Measurements from ENCODE around the gene IL12RB1.
A peak's percentile ranks its signal among the peaks of the same experiment; 100 is the strongest.

The IL12RB1 gene

DNA sequence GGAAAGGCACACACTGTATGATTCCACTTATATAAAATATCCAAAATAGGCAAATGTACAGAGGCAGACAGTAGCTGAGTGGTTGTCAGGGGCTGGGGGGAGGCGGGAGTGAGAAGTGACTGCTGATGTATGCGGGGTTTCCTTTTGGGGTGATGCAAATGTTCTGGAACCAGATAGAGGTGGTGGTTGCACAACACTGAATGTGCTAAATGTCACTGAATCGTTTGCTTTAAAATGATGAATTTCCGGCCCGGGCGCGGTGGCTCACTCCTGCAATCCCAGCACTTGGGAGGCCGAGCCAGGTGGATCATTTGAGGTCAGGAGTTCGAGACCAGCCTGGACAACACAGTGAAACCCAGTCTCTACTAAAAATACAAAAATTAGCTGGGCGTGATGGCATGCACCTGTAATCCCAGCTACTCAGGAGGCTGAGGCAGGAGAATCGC, 2.4 kb upstream of the IL12RB1 start:
- DNase-seq (ENCODE audit: low spot score): peak; percentile 74

DNA sequence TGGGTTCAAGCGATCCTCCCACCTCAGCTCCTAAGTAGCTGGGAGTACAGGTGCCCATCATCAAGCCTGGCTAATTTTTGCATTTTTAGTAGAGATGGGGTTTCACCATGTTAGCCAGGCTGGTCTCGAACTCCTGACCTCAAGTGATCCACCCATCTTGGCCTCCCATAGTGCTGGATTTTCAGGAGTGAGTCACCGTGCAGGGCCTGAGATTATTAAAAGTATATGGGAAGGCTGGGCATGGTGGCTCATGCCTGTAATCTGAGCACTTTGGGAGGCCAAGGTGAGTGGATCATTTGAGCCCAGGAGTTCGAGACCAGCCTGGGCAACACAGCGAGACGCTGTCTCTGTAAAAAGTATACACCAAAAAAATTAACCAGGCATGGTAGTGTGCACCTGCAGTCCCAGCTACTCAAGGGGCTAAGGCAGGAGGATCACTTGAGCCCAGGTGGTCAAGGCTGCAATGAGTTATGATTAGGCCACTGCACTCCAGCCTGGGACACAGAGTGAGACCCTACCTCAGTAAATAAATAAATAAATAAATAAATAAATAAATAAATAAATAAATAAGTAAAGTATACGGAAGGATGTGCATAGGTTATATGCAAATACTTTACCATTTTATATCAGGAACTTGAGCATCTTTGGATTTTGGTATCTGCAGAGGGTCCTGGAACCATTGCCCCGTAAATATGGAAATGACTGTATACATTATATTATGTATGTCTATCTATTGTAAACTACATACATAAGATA, 854 bp downstream of the IL12RB1 start:
- DNase-seq (ENCODE audit: low spot score): no peak

GRCh38 chr19:18083929-18084684, 2.6 kb downstream of the IL12RB1 start:
- DNase-seq (ENCODE audit: low spot score): no peak

- DNase-seq (ENCODE audit: low spot score): no peak
These were observed 12.5 kb downstream of the IL12RB1 start for GRCh38 chr19:18074192-18074591.

DNA sequence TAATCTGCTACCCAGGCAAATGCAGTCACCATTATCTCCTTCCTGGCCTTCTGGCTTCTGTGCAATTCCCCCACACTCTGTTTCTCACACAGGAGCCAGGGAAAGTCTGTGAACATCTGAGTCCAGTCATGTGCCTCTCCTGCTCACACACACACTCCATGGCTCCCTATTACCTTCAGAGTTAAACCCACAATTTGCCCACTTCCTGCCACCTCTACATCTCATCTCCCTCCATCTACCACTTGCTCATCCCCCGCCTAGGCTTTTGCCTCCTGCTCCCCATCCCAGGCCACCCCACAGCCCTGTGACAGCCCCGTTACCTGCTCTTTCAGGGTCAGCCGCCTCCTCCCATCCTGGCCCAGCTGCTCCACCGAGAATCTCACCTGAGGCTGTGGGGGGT, 13.5 kb downstream of the IL12RB1 start:
- no peak for DNase-seq (ENCODE audit: low spot score)

DNA sequence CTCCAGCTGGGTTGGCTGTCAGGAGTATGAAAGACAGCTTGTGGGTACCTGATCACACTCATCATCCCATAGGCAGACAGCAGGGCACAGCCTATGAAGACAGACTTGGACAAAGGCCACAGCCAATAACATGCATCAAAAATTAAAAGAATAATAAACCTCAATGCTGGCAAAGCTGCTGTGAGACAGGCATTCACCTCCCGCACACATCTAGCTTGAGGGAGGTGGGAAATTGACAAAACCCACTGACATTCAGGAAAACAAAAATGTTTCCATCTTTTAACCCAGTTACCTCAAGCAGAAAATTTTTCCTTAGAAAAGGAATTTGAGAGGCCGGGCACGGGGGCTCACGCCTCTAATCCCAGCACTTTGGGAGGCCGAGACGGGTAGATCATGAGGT, 14.4 kb downstream of the IL12RB1 start:
- DNase-seq (ENCODE audit: low spot score): no peak

GRCh38 chr19:18070181-18070580, 16.6 kb downstream of the IL12RB1 start:
- DNase-seq (ENCODE audit: low spot score): no peak

GRCh38 chr19:18069383-18069782, 17.4 kb downstream of the IL12RB1 start:
- DNase-seq (ENCODE audit: low spot score): no peak

DNA sequence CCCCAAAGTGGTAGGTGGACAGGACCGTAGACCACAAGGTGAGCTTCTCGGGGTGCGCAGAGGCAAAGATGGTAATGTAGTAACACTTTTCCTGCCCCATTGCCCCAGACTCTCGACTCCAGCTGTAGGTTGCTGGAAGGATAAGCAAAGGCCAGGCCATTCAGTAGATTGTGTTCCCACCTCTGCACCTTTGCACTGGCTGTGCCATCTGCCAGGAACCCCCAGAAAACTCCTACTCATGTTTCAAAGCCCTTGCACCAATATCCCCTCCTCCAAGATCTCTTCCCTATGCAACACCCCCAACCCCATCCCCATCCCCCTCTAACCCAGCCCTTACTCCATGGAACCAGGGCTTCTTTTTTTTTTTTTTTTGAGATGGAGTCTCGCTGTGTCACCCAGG, 18.3 kb downstream of the IL12RB1 start:
- no peak for DNase-seq (ENCODE audit: low spot score)

- no peak for DNase-seq (ENCODE audit: low spot score)
These were observed 21.6 kb downstream of the IL12RB1 start for GRCh38 chr19:18065173-18065495.

DNA sequence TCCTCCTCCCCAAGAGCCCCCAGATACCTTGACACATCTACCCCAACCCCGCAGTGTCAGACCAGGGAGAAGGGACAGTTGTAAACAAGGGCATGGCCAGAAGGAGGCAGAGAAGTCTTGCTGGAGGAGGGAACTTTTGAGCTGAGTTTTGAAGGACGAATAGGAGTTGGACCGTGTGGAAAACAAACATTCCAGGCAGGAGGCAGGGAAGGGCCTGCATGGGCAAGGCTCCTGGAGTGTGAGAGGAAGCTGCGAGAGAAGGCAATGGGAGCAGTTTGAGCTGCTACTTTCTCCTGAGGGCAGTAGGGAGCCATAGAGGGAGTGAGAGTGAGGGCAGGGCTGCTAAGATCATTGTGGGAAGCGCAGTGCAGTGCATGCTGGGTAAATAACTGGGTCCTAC, 23.3 kb downstream of the IL12RB1 start:
- no peak for DNase-seq (ENCODE audit: low spot score)

- DNase-seq (ENCODE audit: low spot score): no peak
These were observed 24.7 kb downstream of the IL12RB1 start for GRCh38 chr19:18062028-18062427.

- no peak for DNase-seq (ENCODE audit: low spot score)
These were observed 26.3 kb downstream of the IL12RB1 start for GRCh38 chr19:18060472-18060871.

GRCh38 chr19:18059902-18060301, 26.8 kb downstream of the IL12RB1 start:
- no peak for DNase-seq (ENCODE audit: low spot score)

GRCh38 chr19:18059297-18059696, 27.4 kb downstream of the IL12RB1 start:
- DNase-seq (ENCODE audit: low spot score): no peak

GRCh38 chr19:18058208-18059009, 28.3 kb downstream of the IL12RB1 start:
- peak; percentile 85 for DNase-seq (ENCODE audit: low spot score)

DNA sequence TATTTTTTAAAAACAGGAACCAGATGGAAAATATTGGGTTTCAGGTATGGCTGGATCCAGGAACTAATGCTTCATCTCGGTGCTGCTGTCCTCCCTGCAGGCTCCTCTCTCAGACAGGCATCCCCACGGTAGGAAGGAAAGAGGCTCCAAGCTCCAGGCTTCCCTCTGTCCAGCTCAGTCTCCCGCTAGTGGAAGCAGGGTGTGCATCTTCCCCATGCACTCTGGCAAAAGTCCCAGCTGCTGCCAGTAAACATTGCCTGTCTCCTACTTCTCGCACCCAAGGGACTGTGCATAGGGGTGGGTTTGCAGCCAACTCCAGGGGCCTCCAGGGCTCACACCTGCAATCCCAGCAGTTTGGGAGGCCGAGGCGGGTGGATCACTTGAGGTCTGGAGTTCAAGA, 29.2 kb downstream of the IL12RB1 start:
- DNase-seq (ENCODE audit: low spot score): no peak

DNA sequence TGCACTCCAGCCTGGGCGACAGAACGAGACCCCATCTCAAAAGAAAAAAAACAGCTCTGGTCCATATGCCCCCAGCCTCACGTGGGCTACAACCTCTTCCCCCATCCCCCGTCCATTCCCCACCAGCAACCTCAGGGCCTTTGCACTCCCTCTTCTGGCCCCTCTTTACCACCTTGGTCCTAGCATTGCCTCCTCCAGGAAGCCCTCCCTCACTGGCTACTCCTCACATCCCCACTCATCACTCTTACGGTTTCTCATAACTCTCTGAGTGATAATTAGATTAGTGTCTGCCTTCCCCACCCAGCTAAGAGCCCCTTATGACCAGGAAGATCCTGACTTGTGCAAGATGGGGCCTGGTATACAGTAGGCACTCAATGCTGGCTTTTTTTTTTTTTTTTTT, 30.8 kb downstream of the IL12RB1 start:
- no peak for DNase-seq (ENCODE audit: low spot score)

- no peak for DNase-seq (ENCODE audit: low spot score)
These were observed 33.0 kb downstream of the IL12RB1 start for GRCh38 chr19:18053576-18054219.

DNA sequence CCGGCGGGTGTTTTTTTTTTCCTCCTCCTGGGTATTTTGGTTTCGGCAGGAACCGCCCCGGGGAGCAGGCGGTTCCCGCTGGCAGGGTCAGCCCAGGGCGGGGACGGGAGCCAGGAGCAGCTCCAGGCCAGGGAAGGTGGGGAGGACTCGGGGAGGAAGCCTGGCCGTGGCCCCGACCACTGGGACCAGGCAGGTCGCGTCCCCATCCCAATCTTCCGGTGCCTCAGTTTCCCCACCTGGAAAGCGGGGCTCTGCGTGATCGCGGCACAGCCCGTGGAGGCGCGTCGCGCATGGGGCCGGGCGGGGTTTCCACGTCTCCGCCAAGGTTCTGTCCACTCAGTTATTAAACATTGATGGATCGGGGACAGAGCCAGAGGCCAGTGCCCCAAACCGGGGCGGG, 34.8 kb downstream of the IL12RB1 start:
- DNase-seq (ENCODE audit: low spot score): no peak

DNA sequence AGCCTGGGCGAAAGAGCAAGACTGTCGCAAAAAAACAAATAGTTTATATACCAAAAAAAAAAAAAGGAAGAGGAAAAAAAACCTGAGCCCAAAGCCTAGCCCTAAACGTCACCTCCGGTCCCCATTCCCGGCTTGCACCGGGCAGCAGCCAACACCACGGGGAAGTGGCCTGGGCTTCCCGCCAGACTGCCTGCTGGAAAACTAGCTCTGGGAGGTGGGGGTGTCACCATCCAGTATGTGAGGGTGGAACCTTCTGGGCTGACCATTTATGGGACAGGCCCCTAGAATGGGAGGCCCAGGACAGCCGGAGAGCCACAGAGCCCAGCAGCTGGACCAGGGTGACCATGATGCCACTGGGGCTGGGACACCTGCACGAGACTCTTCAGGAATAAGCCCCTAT, 37.3 kb downstream of the IL12RB1 start:
- DNase-seq (ENCODE audit: low spot score): no peak

- DNase-seq (ENCODE audit: low spot score): no peak
These were observed 40.5 kb downstream of the IL12RB1 start for GRCh38 chr19:18046059-18046718.

Data from CD4-positive, alpha-beta T cell treated with Interleukin-2 at 100 ng/mL for 4 hours (primary cell).